ENCODE results near the gene MED10. TPM values are rescaled to one million over a fixed set of nuclear protein-coding genes. Genes with fewer than 3 reads are reported as not detected.

The MED10 gene
- total and polyA plus RNA-seq, 2 experiments from 2014 or later: 16.0 to 58.1 TPM

- no peak overlapping the region for H3K27ac ChIP-seq (ENCODE audit: low read depth)
- H3K4me3 ChIP-seq: no peak overlapping the region
- no peaks in the 10 kb centered on the region for H3K36me3 ChIP-seq (ENCODE audit: insufficient read depth)
- H3F3A ChIP-seq (replicated peaks; ENCODE audit: low read depth): no peaks in the 10 kb centered on the region
- H3K27me3 ChIP-seq (ENCODE audit: insufficient read depth): no peaks in the 10 kb centered on the region
- H3K4me3 Mint-ChIP-seq: no peak overlapping the region
- no peaks in the 10 kb centered on the region for H3K4me1 ChIP-seq (ENCODE audit: insufficient read depth)
- DNase-seq (ENCODE audit: low spot score) (no peak), ATAC-seq (no peak)
- H3K4me1 Mint-ChIP-seq: no peaks in the 10 kb centered on the region; the same call in 2 of the 3 replicates
- no peak overlapping the region for H3K4me2 ChIP-seq
- H2AFZ ChIP-seq: no peak overlapping the region
- H3K9me3 Mint-ChIP-seq: no peaks in the 10 kb centered on the region
- peaks cover 6% of the 10 kb centered on the region for H3K27me3 Mint-ChIP-seq (ENCODE audit: insufficient read depth, low read depth, poor library complexity)
- no peak for TF ChIP-seq CREB1 (CRISPR knock-in tag; IDR thresholded peaks at IDR 0.05; ENCODE audit: low read depth)
- no peak for TF ChIP-seq ZNF331 (CRISPR knock-in tag; IDR thresholded peaks at IDR 0.05; ENCODE audit: low read depth)
- TF ChIP-seq STAT1 (IDR thresholded peaks at IDR 0.05; ENCODE audit: unreplicated experiment): no peak
- TF ChIP-seq ZNF462 (CRISPR knock-in tag; IDR thresholded peaks at IDR 0.05): no peak
- no peak for TF ChIP-seq EZH2phosphoT487 (IDR thresholded peaks at IDR 0.05; ENCODE audit: unreplicated experiment)
- H3K79me2 ChIP-seq (replicated peaks; ENCODE audit: insufficient read depth): no peaks in the 10 kb centered on the region
- no peak overlapping the region for H3K27ac Mint-ChIP-seq
- no peaks in the 10 kb centered on the region; the same call in 1 of the 2 replicates for H4K20me1 ChIP-seq (replicated peaks; ENCODE audit: insufficient read depth)
- no peaks in the 10 kb centered on the region for H3K9me2 ChIP-seq (ENCODE audit: insufficient read depth)
- H3K36me3 Mint-ChIP-seq (ENCODE audit: low read depth): no peaks in the 10 kb centered on the region
Observed at GRCh38 chr5:6353602-6354302, 24.6 kb downstream of the MED10 start.
